NCI-H2107 treated with DMSO at 0.1 percent for 48 hours (cell line): ENCODE data around the gene UBE2S.
A peak's percentile ranks its signal among the peaks of the same experiment; 100 is the strongest.
"Not testable (repeated sequence)": the region's sequence is repeated elsewhere in the genome, so short reads cannot be mapped to it uniquely, and the experiment has no call there.

Experiments
- DNase-seq: peaks from one replicate; lab custom pipeline; 2025; ENCODE audit not compliant: unreplicated experiment; lab: John Stamatoyannopoulos, UW

Gene UBE2S

GRCh38 chr19:55440411-55441105, 33.0 kb upstream of the UBE2S start:
- DNase-seq = no peak

- DNase-seq = no peak
Measured at GRCh38 chr19:55439052-55439451, 31.5 kb upstream of the UBE2S start.

- peak; percentile 27 for DNase-seq
Measured at GRCh38 chr19:55437410-55437809, 29.8 kb upstream of the UBE2S start.

- no peak for DNase-seq
Measured at GRCh38 chr19:55436847-55437246, 29.3 kb upstream of the UBE2S start.

GRCh38 chr19:55435020-55435419, 27.4 kb upstream of the UBE2S start:
- DNase-seq = no peak

- DNase-seq = no peak
Measured at GRCh38 chr19:55434356-55434919, 26.9 kb upstream of the UBE2S start.

- DNase-seq = no peak
Measured at GRCh38 chr19:55433292-55433691, 25.7 kb upstream of the UBE2S start.

- no peak for DNase-seq
Measured at GRCh38 chr19:55432241-55432959, 24.8 kb upstream of the UBE2S start.

- DNase-seq = no peak
Measured at GRCh38 chr19:55431183-55431582, 23.6 kb upstream of the UBE2S start.

- DNase-seq = no peak
Measured at GRCh38 chr19:55426042-55426441, 18.5 kb upstream of the UBE2S start.

GRCh38 chr19:55424518-55424917, 16.9 kb upstream of the UBE2S start:
- DNase-seq = no peak

GRCh38 chr19:55423225-55424005, 15.8 kb upstream of the UBE2S start:
- no peak for DNase-seq

- not testable (repeated sequence) for DNase-seq
Measured at GRCh38 chr19:55421281-55421680, 13.7 kb upstream of the UBE2S start.

GRCh38 chr19:55419624-55420236, 12.1 kb upstream of the UBE2S start:
- no peak for DNase-seq

GRCh38 chr19:55419103-55419502, 11.5 kb upstream of the UBE2S start:
- no peak for DNase-seq

GRCh38 chr19:55418185-55418584, 10.6 kb upstream of the UBE2S start:
- DNase-seq = peak; percentile 18

- DNase-seq = no peak
Measured at GRCh38 chr19:55410168-55410567, 2.6 kb upstream of the UBE2S start.

- not testable (repeated sequence) for DNase-seq
Measured at GRCh38 chr19:55409179-55409578, 1.6 kb upstream of the UBE2S start.

- DNase-seq = no peak
Measured at GRCh38 chr19:55408533-55408872, 915 bp upstream of the UBE2S start.

- peak; percentile 94 for DNase-seq
Measured at GRCh38 chr19:55407800-55408532, 378 bp upstream of the UBE2S start.
